GM19239 (cell line): ENCODE results near the gene LHFPL6.

ENCODE experiments used
- DNase-seq: peaks from one replicate; pipeline ENCODE4 v3.0.0; 2011; ENCODE audit warnings: low spot score; ENCODE audit not compliant: insufficient read length
- FAIRE-seq: peaks from 2 replicates; lab custom pipeline; 2011; peaks lifted over from hg19 to GRCh38; lab: Jason Lieb, UNC

LHFPL6 gene

GRCh38 chr13:39596685-39597084 is 6.3 kb downstream of the LHFPL6 start:
- no peak for DNase-seq
- FAIRE-seq = no peak

- DNase-seq (no peak), FAIRE-seq (no peak)
Measured at GRCh38 chr13:39596176-39596575, 6.8 kb downstream of the LHFPL6 start.

DNA sequence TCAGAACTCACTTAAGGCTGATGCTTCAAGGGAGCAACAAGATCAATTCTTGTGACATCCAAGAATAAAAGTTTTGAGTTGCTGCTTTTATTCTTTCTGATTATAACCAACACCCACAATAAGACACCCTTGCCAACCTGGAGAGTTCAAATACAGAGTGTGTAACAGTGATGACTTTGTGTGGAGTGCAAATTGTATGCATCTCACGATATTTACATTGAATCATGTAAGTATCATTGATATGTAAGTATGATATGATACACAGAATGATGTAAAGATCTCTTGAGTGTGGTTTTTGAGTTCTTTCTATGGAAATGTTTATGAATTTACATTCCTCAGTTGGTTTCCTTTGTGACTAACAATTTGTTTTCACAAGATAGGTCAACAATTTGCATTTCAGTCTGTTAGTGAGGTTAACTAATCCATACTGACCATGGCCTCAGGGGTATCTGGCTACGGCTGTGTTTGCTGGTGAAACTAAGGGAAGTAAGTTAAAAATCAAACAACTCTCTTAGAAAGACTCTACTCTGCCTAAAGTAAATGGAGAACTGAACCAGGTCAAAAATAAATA is 12.4 kb downstream of the LHFPL6 start:
- DNase-seq = no peak
- FAIRE-seq = no peak

GRCh38 chr13:39588384-39588783 is 14.6 kb downstream of the LHFPL6 start:
- FAIRE-seq (no peak), DNase-seq (no peak)

GRCh38 chr13:39587939-39588338 is 15.1 kb downstream of the LHFPL6 start:
- FAIRE-seq (no peak), DNase-seq (no peak)

DNA sequence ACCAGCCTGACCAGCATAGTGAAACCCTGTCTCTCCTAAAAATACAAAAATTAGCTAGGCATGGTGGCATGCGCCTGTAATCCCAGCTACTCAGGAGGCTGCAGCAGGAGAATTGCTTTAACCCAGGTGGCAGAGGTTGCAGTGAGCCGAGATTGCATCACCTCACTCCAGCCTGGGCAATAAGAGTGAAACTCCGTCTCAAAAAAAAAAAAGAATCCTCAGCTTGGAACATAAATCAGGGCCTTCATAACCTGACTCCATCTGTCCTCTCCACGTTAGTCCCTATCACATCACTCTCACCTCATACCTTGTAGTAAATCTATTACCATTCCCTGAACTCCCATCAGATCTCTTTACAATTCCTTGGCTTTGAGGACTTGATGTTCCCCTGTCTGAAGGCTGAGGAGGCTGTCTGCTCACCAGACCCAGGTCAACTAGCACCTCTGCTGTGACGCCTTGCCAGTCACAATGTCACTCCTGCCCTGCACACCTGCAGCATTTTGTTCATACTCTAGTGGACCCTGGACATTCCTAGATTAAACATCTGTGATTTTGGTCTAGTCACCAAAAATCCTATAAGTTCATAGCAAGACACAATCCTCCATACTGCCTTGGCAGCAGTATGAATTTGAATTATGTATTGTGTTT is 15.9 kb downstream of the LHFPL6 start:
- no peak for FAIRE-seq
- no peak for DNase-seq

GRCh38 chr13:39586151-39586550 is 16.8 kb downstream of the LHFPL6 start:
- FAIRE-seq = no peak
- no peak for DNase-seq

GRCh38 chr13:39585219-39585618 is 17.8 kb downstream of the LHFPL6 start:
- DNase-seq (no peak), FAIRE-seq (no peak)

DNA sequence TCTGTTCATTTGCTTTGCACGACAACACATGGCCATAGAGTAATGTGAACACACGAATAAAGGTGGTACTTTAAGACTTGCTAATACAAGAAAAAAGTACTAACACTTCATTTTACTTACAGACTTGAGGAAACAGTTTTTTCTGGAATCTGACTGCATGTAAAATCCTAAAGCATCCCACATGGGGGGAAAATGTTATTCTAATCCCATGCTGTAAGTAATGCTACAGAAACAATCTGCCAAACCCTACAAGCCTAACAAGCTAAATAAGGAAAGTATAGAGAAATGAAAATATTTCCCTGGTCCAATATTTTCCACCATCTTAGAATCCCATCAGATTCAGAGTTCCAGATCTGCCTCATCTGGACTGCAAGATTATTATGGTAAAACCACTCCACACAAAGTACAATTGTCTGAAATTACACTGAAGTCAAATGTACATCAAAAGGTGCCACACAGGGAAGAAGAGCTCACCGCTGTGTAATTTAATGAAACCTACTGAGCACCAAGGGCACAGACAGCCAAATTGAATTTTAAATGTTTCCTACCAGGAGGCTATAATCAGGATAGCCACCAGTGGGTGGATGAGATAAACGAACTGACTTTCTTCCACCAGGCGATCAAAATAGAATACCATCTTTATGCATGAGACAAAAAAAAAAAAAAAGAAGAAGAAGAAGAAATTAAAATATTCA is 22.0 kb downstream of the LHFPL6 start:
- FAIRE-seq (no peak), DNase-seq (no peak)

DNA sequence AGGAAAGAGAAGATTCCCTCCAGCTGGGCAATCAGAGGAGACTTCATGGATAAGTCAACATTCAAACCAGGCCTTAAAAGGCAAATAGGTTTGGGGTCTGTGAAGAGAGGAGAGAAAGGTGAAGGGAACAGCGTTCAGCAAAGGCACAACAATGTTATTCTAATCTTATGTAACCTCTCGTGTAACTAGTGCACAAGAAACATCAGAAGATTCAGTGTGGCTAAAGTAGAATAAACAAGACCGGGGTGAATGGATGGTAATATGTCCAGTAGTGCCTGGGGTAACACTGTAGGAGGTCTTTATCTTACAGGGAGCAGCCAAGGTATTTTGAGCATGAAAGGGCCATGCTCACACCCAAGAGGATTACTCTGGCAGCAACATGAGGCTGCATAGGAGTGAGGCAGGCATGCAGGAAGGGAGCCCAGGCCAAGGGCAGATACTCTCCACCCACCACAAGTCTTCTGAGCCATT is 24.1 kb downstream of the LHFPL6 start:
- FAIRE-seq = no peak
- DNase-seq = no peak

DNA sequence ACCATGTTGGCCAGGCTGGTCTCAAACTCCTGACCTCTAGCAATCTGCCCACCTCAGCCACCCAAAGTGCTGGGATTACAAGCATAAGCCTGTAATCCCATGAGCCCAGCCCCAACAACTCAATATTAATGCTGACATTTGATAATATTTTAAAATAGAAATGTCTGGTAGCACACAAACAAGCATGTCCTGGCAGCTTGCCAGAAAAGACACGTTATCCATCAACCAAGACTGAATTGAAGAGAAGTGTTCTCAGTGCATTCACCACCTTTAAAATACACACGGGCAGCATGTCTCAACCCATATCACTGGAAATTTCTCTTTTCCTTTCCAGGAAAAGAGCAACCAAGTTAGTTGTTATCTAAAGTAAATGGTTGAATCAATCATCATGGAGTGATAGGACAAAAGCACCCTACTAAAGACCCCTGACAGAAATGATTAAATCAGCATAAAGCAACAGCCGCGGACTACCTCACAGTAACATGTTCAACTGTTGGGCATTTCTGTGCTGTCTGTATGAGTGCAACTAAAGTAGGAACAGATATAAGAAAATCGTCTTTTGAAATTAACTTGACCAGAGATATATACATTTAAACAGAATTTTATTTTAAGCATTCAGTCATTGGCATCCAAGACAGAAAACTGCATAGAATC is 25.0 kb downstream of the LHFPL6 start:
- FAIRE-seq = no peak
- no peak for DNase-seq

DNA sequence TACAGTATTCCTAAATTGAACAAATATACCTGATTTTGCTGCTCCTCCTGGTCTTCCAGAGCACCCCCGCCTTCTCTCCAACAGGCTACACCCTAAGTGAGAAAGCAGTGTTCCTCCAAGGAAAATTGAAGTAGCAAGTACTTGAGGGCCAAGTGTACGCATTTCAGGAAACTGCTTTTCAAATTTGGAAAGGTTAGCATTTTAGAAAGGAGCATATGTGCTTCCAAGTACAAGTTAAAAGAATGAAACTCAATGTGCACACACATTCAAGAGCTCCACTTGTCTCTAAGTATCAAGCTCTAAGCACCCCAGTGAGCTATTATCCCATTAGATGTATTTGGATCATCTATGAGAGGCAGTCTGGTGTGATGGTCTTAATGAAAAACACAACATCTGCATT is 25.8 kb downstream of the LHFPL6 start:
- FAIRE-seq = no peak
- no peak for DNase-seq

GRCh38 chr13:39575641-39576238 is 27.3 kb downstream of the LHFPL6 start:
- DNase-seq (no peak), FAIRE-seq (no peak)

DNA sequence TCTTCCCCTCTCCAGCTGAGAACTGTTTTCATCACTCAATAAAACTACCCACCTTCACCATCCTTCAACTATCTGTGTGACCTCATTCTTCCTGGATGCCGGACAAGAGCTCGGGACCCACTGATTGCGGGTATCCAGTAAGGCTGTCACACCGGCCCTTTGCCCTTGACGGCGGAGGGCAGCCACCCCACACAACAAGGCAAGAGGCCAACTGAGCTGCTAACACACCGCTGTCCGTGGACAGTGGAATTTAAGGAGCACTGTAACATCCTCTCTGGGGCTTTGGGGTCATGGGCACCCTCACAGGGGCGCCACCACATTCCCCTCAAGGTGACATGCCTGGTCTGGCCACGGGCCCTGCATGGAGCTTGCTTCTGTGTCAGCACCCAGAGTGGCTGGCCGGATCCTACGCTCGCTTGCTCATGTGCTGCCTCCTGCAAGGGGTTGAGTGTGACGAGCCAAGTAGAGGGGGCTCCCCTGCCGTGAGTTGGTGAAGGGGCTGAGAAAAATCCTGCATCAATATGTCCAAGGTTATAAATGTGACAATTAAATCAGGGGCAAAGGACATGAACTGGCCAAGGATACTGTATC is 31.4 kb downstream of the LHFPL6 start:
- DNase-seq = no peak
- no peak for FAIRE-seq

DNA sequence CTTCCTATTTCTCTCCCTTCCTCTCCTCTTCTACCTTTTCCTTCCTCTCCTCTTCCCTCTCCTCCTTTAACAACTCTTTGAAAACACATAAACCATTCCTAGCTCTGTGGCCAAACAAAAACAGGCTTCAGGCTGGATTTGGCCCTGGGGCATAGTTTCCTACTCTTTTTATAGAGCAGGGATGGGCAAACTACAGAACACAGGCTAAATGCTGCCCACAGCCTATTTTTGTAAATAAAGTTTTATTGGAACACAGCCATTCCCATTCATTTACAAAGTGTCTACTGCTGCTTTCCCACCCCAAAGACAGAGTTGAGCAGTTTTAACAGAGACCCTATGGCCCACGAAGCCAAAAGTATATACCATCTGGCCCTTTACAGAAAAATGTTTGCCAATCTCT is 35.4 kb downstream of the LHFPL6 start:
- DNase-seq (no peak), FAIRE-seq (no peak)

- FAIRE-seq = no peak
- DNase-seq = no peak
Measured at GRCh38 chr13:39566216-39566869, 36.6 kb downstream of the LHFPL6 start.

DNA sequence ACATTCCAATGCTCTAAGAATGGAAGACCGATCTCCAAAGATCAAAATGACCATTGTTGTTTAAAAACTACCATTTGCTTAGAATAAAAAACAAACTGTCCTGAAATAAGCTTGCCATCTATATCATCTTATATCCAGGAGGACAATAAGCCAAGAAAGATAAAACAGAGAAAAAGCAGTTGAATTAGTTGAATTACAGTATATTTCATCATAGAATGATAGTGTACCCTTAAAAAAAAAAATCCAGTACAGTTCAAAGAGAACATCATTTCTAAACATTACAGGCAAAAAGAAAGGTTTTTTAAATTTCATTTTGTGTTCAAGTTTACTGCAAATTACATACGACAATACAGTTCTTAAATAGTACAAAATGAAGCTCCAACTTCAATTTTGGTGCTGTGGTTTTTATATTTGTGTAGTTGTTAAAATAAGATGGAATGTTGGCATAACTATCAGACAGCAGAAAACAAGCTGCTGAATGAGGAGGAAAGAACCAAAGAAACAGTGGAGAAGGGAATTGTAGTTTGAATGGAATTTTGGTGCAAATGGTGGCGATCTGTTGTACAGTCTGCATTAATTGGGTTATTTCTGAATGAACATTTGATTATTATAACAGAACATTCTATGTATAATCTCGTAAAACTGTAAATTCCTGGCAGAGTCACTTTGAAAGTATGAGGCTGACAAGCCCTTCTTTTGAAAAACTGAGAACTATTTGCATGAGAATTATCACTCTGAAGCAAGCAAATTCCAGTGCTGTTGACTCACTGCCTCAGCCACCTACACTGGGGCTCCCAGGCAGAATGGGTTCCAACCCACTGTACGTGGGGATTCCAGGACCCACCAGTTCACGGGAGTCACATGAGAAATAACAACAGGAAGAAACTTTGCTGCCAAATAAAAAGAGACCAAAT is 37.7 kb downstream of the LHFPL6 start:
- FAIRE-seq (no peak), DNase-seq (no peak)

- no peak for FAIRE-seq
- no peak for DNase-seq
Measured at GRCh38 chr13:39563470-39563735, 39.6 kb downstream of the LHFPL6 start.

- DNase-seq (no peak), FAIRE-seq (no peak)
Measured at GRCh38 chr13:39561971-39562370, 41.0 kb downstream of the LHFPL6 start.
